ENCODE data around the gene PDE6B. TPM values are rescaled to one million over a fixed set of nuclear protein-coding genes. Genes with fewer than 3 reads are reported as not detected.

The PDE6B gene
- total and polyA plus RNA-seq, 10 donors, result 4.4 to 19.8 (median 11.8) TPM

- 95 to 98% (median 97%) methylated on average over 16 to 24 of the region's 24 CpGs for WGBS, 5 donors
- intact Hi-C loops (cut with DNase I; ENCODE audit: low total_unique reads), result no loop called here
- Histone ChIP-seq H3K36me3 (peaks cover 0 to 8% (median 0%) of the 10 kb centered on the region in 6 donors), H3K4me3 (peak overlapping the region in 3 of 8 donors; percentile 69 to 98 (median 92)), H3K27me3 (replicated peaks in 1 of 7) (no peaks in the 10 kb centered on the region), H3K4me1 (peaks cover 3 to 34% (median 19%) of the 10 kb centered on the region in 6 donors), H3K27ac (no peak overlapping the region), H3K9me3 (no peaks in the 10 kb centered on the region)
- DNase-seq, result peak; percentile 76
- no peak for TF ChIP-seq POLR2A (IDR thresholded peaks at IDR 0.05)
- TF ChIP-seq CTCF (IDR thresholded peaks at IDR 0.05 in 8 of 11, conservative IDR thresholded peaks at IDR 0.05 in 3 of 11), result no peak
- no peak for TF ChIP-seq POLR2AphosphoS5 (IDR thresholded peaks at IDR 0.05)
Measured at GRCh38 chr4:664713-665231, 39.4 kb downstream of the PDE6B start.

- intact Hi-C loops (cut with DNase I; ENCODE audit: low total_unique reads), result no loop called here
- no peak for TF ChIP-seq CTCF (IDR thresholded peaks at IDR 0.05 in 8 of 11, conservative IDR thresholded peaks at IDR 0.05 in 3 of 11)
- no peak for TF ChIP-seq POLR2A (IDR thresholded peaks at IDR 0.05)
- no peak for TF ChIP-seq POLR2AphosphoS5 (IDR thresholded peaks at IDR 0.05)
- H3K4me1 ChIP-seq, result peaks cover 3 to 34% (median 19%) of the 10 kb centered on the region in 6 donors
- no peak overlapping the region for H3K4me3 ChIP-seq
- 86 to 92% (median 90%) methylated on average over 10 to 12 of the region's 12 CpGs for WGBS, 5 donors
- DNase-seq, result no peak
- H3K27me3 ChIP-seq (replicated peaks in 1 of 7), result no peaks in the 10 kb centered on the region
- no peaks in the 10 kb centered on the region for H3K9me3 ChIP-seq
- H3K36me3 ChIP-seq, result peaks cover 0 to 14% (median under 1%) of the 10 kb centered on the region in 6 donors
- H3K27ac ChIP-seq, result no peak overlapping the region
Measured at GRCh38 chr4:665381-665750, 40.0 kb downstream of the PDE6B start.

GRCh38 chr4:665751-666435 is 40.5 kb downstream of the PDE6B start:
- no peak overlapping the region for H3K4me3 ChIP-seq
- peak; percentile 71 for DNase-seq

More at GRCh38 chr4:665751-666435, 40.5 kb downstream of the PDE6B start:
- H3K27ac ChIP-seq, result no peak overlapping the region
- TF ChIP-seq POLR2AphosphoS5 (IDR thresholded peaks at IDR 0.05), result peak in 1 of 3 donors; percentile 14
- no peak for TF ChIP-seq POLR2A (IDR thresholded peaks at IDR 0.05)
- TF ChIP-seq CTCF (IDR thresholded peaks at IDR 0.05 in 8 of 11, conservative IDR thresholded peaks at IDR 0.05 in 3 of 11), result no peak
- H3K4me1 ChIP-seq, result peaks cover 3 to 34% (median 19%) of the 10 kb centered on the region in 6 donors
- intact Hi-C loops (cut with DNase I; ENCODE audit: low total_unique reads), result no loop called here
- no peaks in the 10 kb centered on the region for H3K9me3 ChIP-seq
- 63 to 86% (median 80%) methylated on average over 11 to 22 of the region's 22 CpGs for WGBS, 5 donors
- peaks cover 0 to 19% (median 6%) of the 10 kb centered on the region in 6 donors for H3K36me3 ChIP-seq
- H3K27me3 ChIP-seq (replicated peaks in 1 of 7), result no peaks in the 10 kb centered on the region
